Lower lobe of right lung (tissue), 2 donors: ENCODE measurements around the gene TBC1D20. TPM values are rescaled to one million over a fixed set of nuclear protein-coding genes. Genes with fewer than 3 reads are reported as not detected.
A peak's percentile ranks its signal among the peaks of the same experiment; 100 is the strongest.

Experiments
- ATAC-seq, 2 donors: fragments of 200-7000 bp; cut with Tn5 transposase; one replicate each; pipeline ENCODE4 v1.9.1; 2020 to 2022; ENCODE audit warnings: mild to moderate bottlenecking in 2 of 2, moderate library complexity in 2 of 2
- DNase-seq: peaks from one replicate; pipeline ENCODE4 v3.0.0-alpha.2; 2020
- H3K27ac ChIP-seq: fragments of 200-600 bp; one replicate; pipeline ENCODE4 v1.8.0; 2022
- H3K27me3 ChIP-seq: fragments of 200-600 bp; one replicate; pipeline ENCODE4 v1.8.0; 2022; ENCODE audit warnings: low read depth
- H3K36me3 ChIP-seq: fragments of 200-600 bp; one replicate; pipeline ENCODE4 v1.8.0; 2022; ENCODE audit warnings: mild to moderate bottlenecking
- H3K4me1 ChIP-seq: fragments of 200-600 bp; one replicate; pipeline ENCODE4 v1.8.0; 2022
- H3K4me3 ChIP-seq: fragments of 200-600 bp; one replicate; pipeline ENCODE4 v1.8.0; 2022; ENCODE audit warnings: mild to moderate bottlenecking
- H3K9me3 ChIP-seq: fragments of 200-600 bp; one replicate; pipeline ENCODE4 v1.8.0; 2022
- intact Hi-C: fragments of 100-400 bp; cut with DNase I; formaldehyde crosslinking; loops from one replicate; pipeline ENCODE4 v1.11.0; 2022
- total RNA-seq: library from RNA; stranded (reverse); fragmentation: NEBNext Ultra II Directional; extraction: Animal tissue kit (Norgen Biotek cat#: 25700); gene quantifications from one replicate; pipeline ENCODE4 v1.2.1, GENCODE V29; 2021
- TF ChIP-seq, protein P1 (sequence below): fragments of 200-600 bp; IDR thresholded peaks from one replicate; pipeline ENCODE4 v1.8.0; 2022; ENCODE audit warnings: antibody characterized with exemption, mild to moderate bottlenecking
- donor health status: DM: no; HTN: yes; CAD: no; lungs with severe emphysema.

TBC1D20 gene
- total RNA-seq, 1 donor from 2014 or later, result 40.3 TPM

GRCh38 chr20:418858-419365, 43.4 kb downstream of the TBC1D20 start:
- TF ChIP-seq, protein P1, sequence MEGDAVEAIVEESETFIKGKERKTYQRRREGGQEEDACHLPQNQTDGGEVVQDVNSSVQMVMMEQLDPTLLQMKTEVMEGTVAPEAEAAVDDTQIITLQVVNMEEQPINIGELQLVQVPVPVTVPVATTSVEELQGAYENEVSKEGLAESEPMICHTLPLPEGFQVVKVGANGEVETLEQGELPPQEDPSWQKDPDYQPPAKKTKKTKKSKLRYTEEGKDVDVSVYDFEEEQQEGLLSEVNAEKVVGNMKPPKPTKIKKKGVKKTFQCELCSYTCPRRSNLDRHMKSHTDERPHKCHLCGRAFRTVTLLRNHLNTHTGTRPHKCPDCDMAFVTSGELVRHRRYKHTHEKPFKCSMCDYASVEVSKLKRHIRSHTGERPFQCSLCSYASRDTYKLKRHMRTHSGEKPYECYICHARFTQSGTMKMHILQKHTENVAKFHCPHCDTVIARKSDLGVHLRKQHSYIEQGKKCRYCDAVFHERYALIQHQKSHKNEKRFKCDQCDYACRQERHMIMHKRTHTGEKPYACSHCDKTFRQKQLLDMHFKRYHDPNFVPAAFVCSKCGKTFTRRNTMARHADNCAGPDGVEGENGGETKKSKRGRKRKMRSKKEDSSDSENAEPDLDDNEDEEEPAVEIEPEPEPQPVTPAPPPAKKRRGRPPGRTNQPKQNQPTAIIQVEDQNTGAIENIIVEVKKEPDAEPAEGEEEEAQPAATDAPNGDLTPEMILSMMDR, result no peak
- Histone ChIP-seq H3K27me3 (no peaks in the 10 kb centered on the region), H3K4me3 (no peak overlapping the region), H3K4me1 (peaks cover 17% of the 10 kb centered on the region), H3K27ac (no peak overlapping the region), H3K36me3 (peaks cover 69% of the 10 kb centered on the region), H3K9me3 (no peaks in the 10 kb centered on the region)
- DNase-seq, result no peak
- intact Hi-C loops, result no loop called here
- ATAC-seq, result no peak

- H3K27me3 ChIP-seq, result no peaks in the 10 kb centered on the region
- peaks cover 17% of the 10 kb centered on the region for H3K4me1 ChIP-seq
- intact Hi-C loops, result no loop called here
- no peak overlapping the region for H3K4me3 ChIP-seq
- TF ChIP-seq, protein P1, result no peak
- ATAC-seq (no peak), DNase-seq (no peak)
- H3K27ac ChIP-seq, result no peak overlapping the region
- peaks cover 59% of the 10 kb centered on the region for H3K36me3 ChIP-seq
- H3K9me3 ChIP-seq, result no peaks in the 10 kb centered on the region
These were observed 44.5 kb downstream of the TBC1D20 start for GRCh38 chr20:417801-418342.

GRCh38 chr20:416950-417800, 45.2 kb downstream of the TBC1D20 start:
- peaks cover 55% of the 10 kb centered on the region for H3K36me3 ChIP-seq
- DNase-seq (no peak), ATAC-seq (no peak)
- TF ChIP-seq, protein P1, result no peak
- intact Hi-C loops, result no loop called here
- no peaks in the 10 kb centered on the region for H3K27me3 ChIP-seq
- H3K4me1 ChIP-seq, result peaks cover 17% of the 10 kb centered on the region
- no peak overlapping the region for H3K27ac ChIP-seq
- no peak overlapping the region for H3K4me3 ChIP-seq
- no peaks in the 10 kb centered on the region for H3K9me3 ChIP-seq

DNA sequence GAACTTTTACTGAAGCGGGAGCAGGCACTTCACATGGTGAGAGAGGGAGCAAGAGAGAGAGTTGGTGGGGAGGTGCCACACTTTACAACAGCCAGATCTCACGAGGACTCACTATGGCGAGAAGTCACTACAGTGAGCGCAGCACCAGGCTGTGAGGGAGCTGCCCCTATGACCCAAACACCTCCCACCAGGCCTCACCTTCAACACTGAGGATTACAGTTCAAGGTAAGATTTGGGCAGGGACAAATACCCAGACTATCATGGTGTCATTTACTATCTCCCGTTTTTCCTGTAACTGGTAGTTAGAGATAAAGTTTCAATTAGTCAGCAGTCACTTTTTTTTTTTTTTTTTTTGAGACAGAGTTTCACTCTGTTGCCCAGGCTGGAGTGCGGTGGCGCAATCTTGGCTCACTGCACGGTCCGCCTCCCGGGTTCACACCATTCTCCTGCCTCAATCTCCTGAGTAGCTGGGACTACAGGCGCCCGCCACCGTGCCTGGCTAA, 46.5 kb downstream of the TBC1D20 start:
- TF ChIP-seq, protein P1, result no peak
- ATAC-seq (peak; percentile 79 to 86), DNase-seq (peak; percentile 72)
- Histone ChIP-seq H3K9me3 (no peaks in the 10 kb centered on the region), H3K36me3 (peaks cover 48% of the 10 kb centered on the region), H3K27me3 (no peaks in the 10 kb centered on the region), H3K27ac (no peak overlapping the region), H3K4me1 (peaks cover 17% of the 10 kb centered on the region), H3K4me3 (no peak overlapping the region)
- intact Hi-C loops, result no loop called here

DNA sequence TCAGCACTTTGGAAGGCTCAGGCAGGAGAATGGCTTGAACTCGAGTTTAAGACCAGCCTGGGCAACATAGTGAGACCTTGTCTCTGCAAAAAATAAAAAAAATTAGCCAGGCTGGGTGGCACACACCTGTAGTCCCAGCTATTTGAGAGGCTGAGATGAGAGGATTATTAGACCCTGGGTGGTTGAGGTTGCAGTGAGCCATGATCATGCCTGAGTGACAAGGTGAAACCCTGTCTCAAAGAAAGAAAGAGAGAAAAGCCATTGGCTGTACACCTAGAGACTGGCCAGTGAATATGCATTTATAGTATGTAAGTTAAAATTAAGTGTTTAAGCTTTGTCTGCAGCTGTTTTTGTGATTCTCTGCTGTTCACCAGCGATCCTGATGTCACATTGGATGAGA, 48.2 kb downstream of the TBC1D20 start:
- H3K27ac ChIP-seq, result no peak overlapping the region
- DNase-seq (no peak), ATAC-seq (no peak)
- TF ChIP-seq, protein P1, result no peak
- no peaks in the 10 kb centered on the region for H3K9me3 ChIP-seq
- H3K27me3 ChIP-seq, result no peaks in the 10 kb centered on the region
- peaks cover 45% of the 10 kb centered on the region for H3K36me3 ChIP-seq
- peaks cover 29% of the 10 kb centered on the region for H3K4me1 ChIP-seq
- intact Hi-C loops, result no loop called here
- no peak overlapping the region for H3K4me3 ChIP-seq
